Coronary artery (tissue), 2 donors: ENCODE results near the gene SLIT3.

ENCODE experiments used
- DNase-seq: peaks from one replicate; pipeline ENCODE4 v3.0.0-alpha.2; 2017; ENCODE audit warnings: low spot score
- H3K27ac ChIP-seq, 2 donors: fragments of 200-600 bp; sonication (generic); one replicate each; pipeline ENCODE4 v1.5.1; 2016 to 2019
- H3K4me3 ChIP-seq: fragments of 200-600 bp; sonication (generic); 2 replicates; pipeline ENCODE4 v1.5.1; 2016; ENCODE audit warnings: mild to moderate bottlenecking, moderate library complexity
- CTCF ChIP-seq: fragments of 200-600 bp; sonication (generic); IDR thresholded peaks from one replicate; pipeline ENCODE4 v1.5.1; 2019; ENCODE audit warnings: antibody characterized with exemption

SLIT3 gene

GRCh38 chr5:168978500-168978899 is 322.4 kb downstream of the SLIT3 start:
- Histone ChIP-seq H3K4me3 (no peak overlapping the region), H3K27ac (peak overlapping the region in 1 of 2 donors; percentile 60)
- no peak for DNase-seq
- no peak for TF ChIP-seq CTCF

- Histone ChIP-seq H3K4me3 (no peak overlapping the region), H3K27ac (no peak overlapping the region)
- no peak for TF ChIP-seq CTCF
- no peak for DNase-seq
These were observed 322.9 kb downstream of the SLIT3 start for GRCh38 chr5:168978015-168978414.

GRCh38 chr5:168976311-168976970 is 324.5 kb downstream of the SLIT3 start:
- Histone ChIP-seq H3K4me3 (no peak overlapping the region), H3K27ac (no peak overlapping the region)
- DNase-seq: no peak
- no peak for TF ChIP-seq CTCF

GRCh38 chr5:168975331-168975730 is 325.6 kb downstream of the SLIT3 start:
- no peak overlapping the region for H3K27ac ChIP-seq
- H3K4me3 ChIP-seq: no peak overlapping the region
- no peak for TF ChIP-seq CTCF
- no peak for DNase-seq

GRCh38 chr5:168974082-168974481 is 326.9 kb downstream of the SLIT3 start:
- no peak for DNase-seq
- no peak overlapping the region for H3K27ac ChIP-seq
- no peak overlapping the region for H3K4me3 ChIP-seq
- no peak for TF ChIP-seq CTCF

GRCh38 chr5:168972731-168973130 is 328.2 kb downstream of the SLIT3 start:
- no peak for TF ChIP-seq CTCF
- no peak overlapping the region for H3K4me3 ChIP-seq

GRCh38 chr5:168971100-168971499 is 329.8 kb downstream of the SLIT3 start:
- no peak overlapping the region for H3K4me3 ChIP-seq
- no peak overlapping the region for H3K27ac ChIP-seq
- DNase-seq: no peak
- TF ChIP-seq CTCF: no peak

More at GRCh38 chr5:168972731-168973130, 328.2 kb downstream of the SLIT3 start:
- DNase-seq: no peak
- H3K27ac ChIP-seq: no peak overlapping the region
